Neuron (in vitro differentiated cells): ENCODE data around the gene SPATA31C1.
"Not testable (repeated sequence)": the region's sequence is repeated elsewhere in the genome, so short reads cannot be mapped to it uniquely, and the experiment has no call there.

Experiments
- H2AFZ ChIP-seq: one replicate; pipeline ENCODE4 v1.6.1; 2013; ENCODE audit warnings: low read depth, mild to moderate bottlenecking, inconsistent platforms, low read length, moderate library complexity
- H3K27me3 ChIP-seq: one replicate; pipeline ENCODE4 v1.6.1; 2013; ENCODE audit warnings: low read length; ENCODE audit not compliant: insufficient read depth
- H3K36me3 ChIP-seq: one replicate; pipeline ENCODE4 v1.6.1; 2013; ENCODE audit warnings: low read length; ENCODE audit not compliant: insufficient read depth
- H3K4me1 ChIP-seq: one replicate; pipeline ENCODE4 v1.6.1; 2013; ENCODE audit warnings: low read length; ENCODE audit not compliant: insufficient read depth
- H3K4me3 ChIP-seq: 2 replicates; pipeline ENCODE4 v1.5.1; 2013; ENCODE audit warnings: mild to moderate bottlenecking, low read length, moderate library complexity
- H3K9me3 ChIP-seq: one replicate; pipeline ENCODE4 v1.6.1; 2013; ENCODE audit warnings: low read length

The SPATA31C1 gene

DNA sequence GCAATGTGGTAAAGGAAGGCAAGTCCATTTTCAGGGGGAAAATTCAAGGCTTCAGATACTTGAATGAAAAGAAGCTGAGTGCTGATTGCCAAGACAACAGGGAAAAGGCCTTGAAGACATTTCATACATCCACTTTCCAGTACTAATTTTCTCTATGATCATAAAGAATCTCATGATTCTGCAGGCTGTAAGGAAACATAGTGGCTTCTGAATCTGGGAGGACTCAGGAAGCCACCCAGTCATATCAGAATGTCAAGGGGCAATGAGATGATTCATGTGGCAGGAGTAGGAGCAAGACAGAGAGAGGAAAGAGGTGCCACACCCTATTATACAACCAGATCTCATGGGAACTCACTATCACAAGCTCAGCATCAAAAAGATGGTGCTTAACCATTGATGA is 11.4 kb downstream of the SPATA31C1 start:
- H2AFZ ChIP-seq, H3K9me3 ChIP-seq, H3K4me1 ChIP-seq, H3K36me3 ChIP-seq, H3K4me3 ChIP-seq, H3K27me3 ChIP-seq: not testable (repeated sequence)

- not testable (repeated sequence) for H3K4me3 ChIP-seq, H3K4me1 ChIP-seq, H3K36me3 ChIP-seq, H3K27me3 ChIP-seq, H2AFZ ChIP-seq, H3K9me3 ChIP-seq
Measured at GRCh38 chr9:87934444-87934843, 16.7 kb downstream of the SPATA31C1 start.

DNA sequence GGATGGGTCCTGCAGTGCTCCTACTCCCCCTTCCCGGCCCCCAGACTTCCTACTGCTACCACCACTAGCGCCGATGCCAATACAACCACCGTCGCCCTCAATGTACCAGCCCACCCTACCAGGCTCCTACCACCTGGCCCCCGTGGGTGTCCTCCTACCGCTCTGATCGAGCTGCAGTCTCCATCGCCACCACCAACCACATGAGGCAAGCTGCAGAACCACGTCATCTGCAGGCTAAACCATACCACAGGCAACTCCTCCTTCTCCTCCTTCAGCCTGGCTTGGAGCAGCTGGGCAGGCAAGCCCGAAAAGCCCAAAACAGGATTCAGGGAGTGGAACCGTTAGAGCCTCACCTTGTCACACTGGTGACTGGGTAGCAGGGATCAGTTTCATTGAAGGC is 19.6 kb downstream of the SPATA31C1 start:
- H3K4me1 ChIP-seq, H3K36me3 ChIP-seq: not testable (repeated sequence)

DNA sequence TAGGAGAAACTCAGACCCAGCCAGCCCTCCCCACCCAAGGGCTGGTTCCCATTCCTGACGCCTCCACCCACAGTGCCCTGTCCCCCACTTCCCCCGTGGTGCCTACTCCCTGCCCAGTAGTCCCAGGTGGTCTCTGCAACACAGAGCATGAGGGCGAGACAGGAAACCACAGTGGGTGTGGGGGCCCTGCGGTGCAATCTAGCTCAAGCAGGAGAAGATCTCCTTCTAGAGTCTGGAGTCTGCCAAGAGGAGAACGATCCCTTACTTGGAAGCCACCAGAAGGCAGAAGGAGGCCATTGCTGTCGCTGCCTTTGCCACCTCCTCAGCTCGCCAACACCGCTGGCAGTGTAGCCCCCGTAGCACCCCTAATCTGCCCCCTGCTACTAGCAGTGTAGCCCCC is 20.2 kb downstream of the SPATA31C1 start:
- H3K4me3 ChIP-seq, H3K4me1 ChIP-seq, H2AFZ ChIP-seq, H3K27me3 ChIP-seq, H3K36me3 ChIP-seq, H3K9me3 ChIP-seq: not testable (repeated sequence)

More for the DNA sequence above, 19.6 kb downstream of the SPATA31C1 start:
- not testable (repeated sequence) for H3K27me3 ChIP-seq, H3K4me3 ChIP-seq, H3K9me3 ChIP-seq, H2AFZ ChIP-seq

DNA sequence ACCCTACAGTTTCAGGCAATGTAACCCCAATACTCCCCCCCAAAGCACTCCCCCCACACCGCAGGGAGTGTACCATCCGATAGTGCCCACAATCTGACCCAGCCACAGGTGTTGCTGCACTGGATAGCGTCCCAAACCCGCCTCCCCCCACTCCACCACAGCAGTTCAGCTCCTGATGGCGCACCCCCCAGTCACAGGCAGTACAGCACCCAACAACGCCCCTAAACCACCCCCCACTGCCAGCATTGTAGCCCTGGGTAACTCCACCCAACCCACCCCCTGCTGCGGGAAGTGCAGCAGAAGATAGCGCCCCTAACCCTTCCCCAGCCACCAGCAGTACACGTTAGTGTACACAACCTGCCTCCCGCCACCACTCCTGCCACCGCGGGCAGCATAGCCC is 20.6 kb downstream of the SPATA31C1 start:
- not testable (repeated sequence) for H3K36me3 ChIP-seq, H3K4me3 ChIP-seq, H2AFZ ChIP-seq, H3K4me1 ChIP-seq, H3K9me3 ChIP-seq, H3K27me3 ChIP-seq

DNA sequence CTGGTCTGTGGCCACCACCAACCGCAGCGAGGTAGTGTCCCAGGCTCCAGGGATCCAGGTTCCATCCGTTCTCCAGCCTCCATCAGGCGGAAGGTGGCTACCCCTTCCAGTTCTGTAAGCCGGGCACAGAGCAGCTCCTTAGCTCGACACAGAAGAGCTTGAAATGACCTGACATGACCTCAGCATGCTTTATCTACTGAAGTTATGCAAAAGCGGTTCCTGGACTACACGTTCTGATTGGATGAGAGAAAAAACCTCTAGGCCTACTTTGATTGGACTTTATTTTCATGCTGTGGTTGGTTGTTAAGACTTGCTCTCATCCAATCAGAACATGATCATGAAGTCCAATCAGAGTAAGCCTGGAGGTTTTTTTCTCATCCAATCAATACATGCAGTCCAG is 21.3 kb downstream of the SPATA31C1 start:
- not testable (repeated sequence) for H3K4me3 ChIP-seq, H3K4me1 ChIP-seq, H3K36me3 ChIP-seq, H3K27me3 ChIP-seq, H2AFZ ChIP-seq, H3K9me3 ChIP-seq

DNA sequence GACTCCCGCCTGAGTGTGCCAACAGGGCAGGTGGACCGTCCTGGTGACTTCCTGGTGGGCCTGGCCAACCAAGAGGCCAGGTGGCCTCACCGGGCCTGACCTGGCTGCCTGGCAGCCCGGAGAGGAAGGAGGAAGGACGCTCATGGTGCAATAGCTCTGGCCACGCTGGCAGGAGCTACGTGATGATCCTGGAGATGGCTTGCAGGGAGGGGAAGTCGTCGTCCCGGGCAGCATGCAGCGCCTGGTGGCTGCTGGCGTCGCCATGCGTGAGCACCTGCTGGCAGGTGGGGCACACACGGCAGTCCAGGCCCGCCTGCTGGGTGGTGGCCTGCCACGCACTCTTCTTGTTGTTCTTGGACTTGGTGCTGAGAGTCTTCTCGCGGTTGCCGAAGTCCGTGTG is 26.3 kb downstream of the SPATA31C1 start:
- Histone ChIP-seq H3K9me3 (no peaks in the 10 kb centered on the region), H3K27me3 (no peaks in the 10 kb centered on the region), H3K36me3 (no peaks in the 10 kb centered on the region), H3K4me3 (no peak overlapping the region), H2AFZ (no peak overlapping the region), H3K4me1 (no peaks in the 10 kb centered on the region)

GRCh38 chr9:87944682-87945081 is 26.9 kb downstream of the SPATA31C1 start:
- no peak overlapping the region for H2AFZ ChIP-seq
- H3K4me1 ChIP-seq, result no peaks in the 10 kb centered on the region
- H3K4me3 ChIP-seq, result no peak overlapping the region
- no peaks in the 10 kb centered on the region for H3K9me3 ChIP-seq
- H3K27me3 ChIP-seq, result no peaks in the 10 kb centered on the region
- no peaks in the 10 kb centered on the region for H3K36me3 ChIP-seq

DNA sequence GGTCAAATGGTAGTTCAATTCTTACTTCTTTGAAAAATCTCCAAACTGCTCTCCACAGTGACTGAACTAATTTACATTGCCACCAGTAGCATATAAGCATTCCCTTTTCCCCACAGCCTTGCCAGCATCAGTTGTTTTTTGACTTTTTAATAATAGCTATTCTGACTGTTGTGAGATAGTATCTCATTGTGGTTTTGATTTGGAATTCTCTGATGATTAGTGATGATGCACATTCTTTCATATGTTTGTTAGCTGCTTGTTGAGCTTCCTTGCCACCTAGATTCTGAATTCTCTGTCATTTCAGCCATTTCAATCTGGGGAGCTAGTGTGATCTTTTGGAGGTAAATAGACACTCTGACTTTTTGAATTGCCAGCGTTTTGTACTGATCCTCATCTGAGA is 32.5 kb downstream of the SPATA31C1 start:
- Histone ChIP-seq H3K27me3 (no peaks in the 10 kb centered on the region), H3K4me3 (no peak overlapping the region), H3K36me3 (no peaks in the 10 kb centered on the region), H3K9me3 (no peaks in the 10 kb centered on the region), H3K4me1 (no peaks in the 10 kb centered on the region), H2AFZ (no peak overlapping the region)

- no peaks in the 10 kb centered on the region for H3K4me1 ChIP-seq
Measured at GRCh38 chr9:87950765-87951488, 33.2 kb downstream of the SPATA31C1 start.

DNA sequence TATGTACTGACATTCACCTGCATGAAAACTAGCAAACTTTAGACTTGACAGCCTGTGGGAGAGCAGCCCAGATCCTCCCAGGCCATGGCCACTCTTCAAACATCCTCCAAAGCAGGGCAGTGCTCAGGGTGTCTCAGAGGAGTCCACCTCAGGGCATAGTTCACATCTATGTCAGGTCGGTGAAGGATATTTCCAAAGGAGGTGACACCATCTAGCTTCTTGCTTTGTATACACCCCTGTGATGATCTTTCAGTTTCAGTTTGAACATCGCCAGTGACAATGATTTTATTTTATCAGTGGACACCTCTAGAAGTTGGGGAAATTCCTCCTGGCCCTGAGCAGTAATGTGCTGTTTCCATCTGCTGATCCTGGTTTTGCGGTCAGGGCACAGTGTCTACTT is 36.5 kb downstream of the SPATA31C1 start:
- no peaks in the 10 kb centered on the region for H3K36me3 ChIP-seq
- H3K9me3 ChIP-seq, result no peaks in the 10 kb centered on the region
- no peak overlapping the region for H3K4me3 ChIP-seq
- no peak overlapping the region for H2AFZ ChIP-seq
- H3K4me1 ChIP-seq, result no peaks in the 10 kb centered on the region
- no peaks in the 10 kb centered on the region for H3K27me3 ChIP-seq

More at GRCh38 chr9:87950765-87951488, 33.2 kb downstream of the SPATA31C1 start:
- H3K36me3 ChIP-seq, result no peaks in the 10 kb centered on the region
- no peak overlapping the region for H2AFZ ChIP-seq
- H3K4me3 ChIP-seq, result no peak overlapping the region
- H3K9me3 ChIP-seq, result no peaks in the 10 kb centered on the region
- H3K27me3 ChIP-seq, result no peaks in the 10 kb centered on the region

DNA sequence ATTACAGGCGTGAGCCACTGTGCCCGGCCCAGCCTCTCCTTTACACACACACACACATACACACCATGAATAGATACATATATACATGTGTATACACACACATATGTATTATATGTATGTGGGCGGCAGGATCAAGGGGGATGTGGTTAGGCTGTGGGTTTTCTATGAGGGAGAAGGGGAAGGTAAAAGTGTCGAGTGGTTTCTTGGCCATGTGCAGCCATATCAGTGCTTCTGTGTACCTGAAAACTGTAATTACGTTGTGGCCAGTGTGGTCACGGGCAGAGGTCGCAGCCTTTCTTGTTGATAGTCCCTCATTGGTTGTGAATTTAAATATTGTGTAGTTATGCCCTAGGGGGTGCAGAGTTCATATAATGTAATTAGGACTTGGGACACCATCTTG is 40.1 kb downstream of the SPATA31C1 start:
- H3K4me1 ChIP-seq, result no peaks in the 10 kb centered on the region
- H3K9me3 ChIP-seq, result no peaks in the 10 kb centered on the region
- no peaks in the 10 kb centered on the region for H3K27me3 ChIP-seq
- H2AFZ ChIP-seq, result no peak overlapping the region
- no peak overlapping the region for H3K4me3 ChIP-seq
- H3K36me3 ChIP-seq, result no peaks in the 10 kb centered on the region

DNA sequence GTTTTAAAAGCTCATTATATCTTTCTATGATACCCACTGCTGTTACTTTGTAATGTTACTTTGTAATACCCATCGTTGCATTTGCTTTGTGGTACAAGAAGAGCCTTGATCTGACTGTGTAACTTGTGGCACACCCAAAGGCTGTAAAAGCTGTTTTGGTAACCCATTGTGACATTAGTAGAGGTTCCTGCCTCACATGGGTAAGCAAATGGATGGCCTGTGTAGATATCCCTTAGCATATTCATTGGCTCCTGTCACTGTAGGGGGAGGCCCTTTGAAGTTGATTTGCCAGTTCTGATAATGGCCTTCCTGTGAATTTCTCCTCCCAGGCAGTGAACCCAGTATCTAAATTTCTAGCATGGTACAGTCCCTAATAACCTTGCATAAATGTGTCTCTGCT is 40.8 kb downstream of the SPATA31C1 start:
- no peaks in the 10 kb centered on the region for H3K27me3 ChIP-seq
- no peak overlapping the region for H2AFZ ChIP-seq
- H3K9me3 ChIP-seq, result no peaks in the 10 kb centered on the region
- no peaks in the 10 kb centered on the region for H3K4me1 ChIP-seq
- no peaks in the 10 kb centered on the region for H3K36me3 ChIP-seq
- H3K4me3 ChIP-seq, result no peak overlapping the region

DNA sequence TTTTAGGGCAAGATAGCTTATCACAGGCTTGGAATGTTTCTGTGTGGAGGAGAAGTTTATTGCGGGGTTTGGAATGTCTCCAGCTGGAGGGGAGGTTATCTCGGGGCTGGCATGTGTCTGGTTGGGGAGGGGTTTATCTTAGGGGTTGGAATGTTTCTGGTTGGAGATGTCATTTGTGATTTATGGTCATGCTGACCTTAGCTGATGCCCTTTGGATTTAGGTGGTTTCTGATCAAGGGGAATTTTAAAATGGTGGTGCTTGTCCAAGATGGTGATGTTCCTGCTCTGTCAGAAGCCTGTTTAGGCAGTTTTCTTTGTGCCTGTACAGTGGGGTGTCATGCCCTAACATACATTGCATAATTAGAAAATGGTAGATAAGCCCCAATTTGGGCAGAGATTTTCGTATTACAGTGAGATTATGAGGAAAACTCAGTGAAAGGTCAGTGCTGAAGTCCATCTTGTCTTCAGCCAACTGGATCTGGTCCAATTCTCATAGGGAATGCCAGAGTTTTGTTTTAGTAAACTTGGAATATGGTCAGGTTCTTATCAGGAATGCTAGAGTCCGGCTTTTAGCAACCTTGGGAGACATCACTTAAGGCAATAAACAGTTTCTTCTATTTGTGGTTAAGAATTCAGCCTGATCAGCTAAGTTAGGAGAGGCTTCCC is 42.3 kb downstream of the SPATA31C1 start:
- Histone ChIP-seq H2AFZ (no peak overlapping the region), H3K36me3 (no peaks in the 10 kb centered on the region), H3K9me3 (no peaks in the 10 kb centered on the region), H3K4me1 (no peaks in the 10 kb centered on the region), H3K4me3 (no peak overlapping the region), H3K27me3 (no peaks in the 10 kb centered on the region)
